Measurements from ENCODE around the gene CLSTN3. TPM values are rescaled to one million over a fixed set of nuclear protein-coding genes. Genes with fewer than 3 reads are reported as not detected.

Gene CLSTN3
- total and polyA plus RNA-seq, 2 of the 13 experiments (the other 11 are each of a cell fraction or from before 2014, with no cell fraction given): 26.2 to 94.1 TPM

DNA sequence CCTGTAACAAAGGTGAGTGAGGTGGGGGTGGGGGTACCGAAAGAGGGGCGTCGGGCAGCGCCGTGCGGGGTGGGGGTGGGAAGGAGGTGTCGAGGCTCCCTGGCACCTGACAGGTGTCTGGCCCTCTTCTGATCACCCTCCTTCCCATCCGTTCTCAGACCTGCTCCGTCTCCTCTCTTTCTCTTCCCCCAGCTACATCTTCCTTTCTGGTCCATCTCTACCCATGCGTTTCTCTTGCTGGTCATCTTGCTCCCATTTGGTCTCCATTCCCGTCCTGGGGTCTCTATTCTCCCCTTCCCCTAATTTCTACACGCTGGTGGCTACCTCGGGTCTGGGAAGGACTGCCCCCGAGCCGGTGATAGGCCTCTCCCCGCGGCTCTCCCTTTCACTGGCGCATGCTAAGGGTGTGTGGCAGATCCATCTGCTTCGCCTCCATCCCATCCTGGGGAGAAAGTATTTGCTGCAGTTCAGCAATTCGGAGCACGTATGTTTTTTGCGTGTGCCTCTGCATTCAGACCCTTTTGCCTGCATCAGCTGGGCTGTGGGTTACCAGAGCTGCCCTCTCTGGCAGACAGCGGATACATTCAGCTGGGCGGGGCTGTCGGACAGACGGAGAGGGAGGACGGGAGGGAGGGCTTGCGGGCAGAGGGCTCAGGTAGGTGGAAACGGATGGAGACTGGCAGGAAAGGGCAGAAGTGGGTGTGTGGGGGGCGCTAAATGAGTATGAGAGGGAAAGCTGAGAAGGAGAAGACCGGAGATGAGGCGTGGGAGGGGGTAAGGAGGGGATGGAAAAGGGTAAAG lies 730 bp downstream of the CLSTN3 start (continued):
- TF ChIP-seq, protein P1, sequence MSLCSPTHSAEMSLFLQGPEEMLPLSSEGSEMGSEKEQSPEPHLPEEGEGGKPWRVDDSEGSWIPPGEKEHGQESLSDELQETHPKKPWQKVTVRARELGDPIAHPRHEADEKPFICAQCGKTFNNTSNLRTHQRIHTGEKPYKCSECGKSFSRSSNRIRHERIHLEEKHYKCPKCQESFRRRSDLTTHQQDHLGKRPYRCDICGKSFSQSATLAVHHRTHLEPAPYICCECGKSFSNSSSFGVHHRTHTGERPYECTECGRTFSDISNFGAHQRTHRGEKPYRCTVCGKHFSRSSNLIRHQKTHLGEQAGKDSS (CRISPR knock-in tag; IDR thresholded peaks at IDR 0.05; ENCODE audit: borderline replicate concordance, low read depth): no peak
- TF ChIP-seq YEATS2 (CRISPR knock-in tag; IDR thresholded peaks at IDR 0.05; ENCODE audit: borderline replicate concordance) (no peak), MTF1 (CRISPR knock-in tag; IDR thresholded peaks at IDR 0.05) (no peak), ATF2 (CRISPR knock-in tag; IDR thresholded peaks at IDR 0.05) (no peak), ESRRA (CRISPR knock-in tag; IDR thresholded peaks at IDR 0.05; ENCODE audit: low read depth) (no peak), ZBTB42 (CRISPR knock-in tag; IDR thresholded peaks at IDR 0.05) (no peak), SAP130 (CRISPR knock-in tag; IDR thresholded peaks at IDR 0.05; ENCODE audit: low read depth) (peak; percentile 89), ZMAT5 (CRISPR knock-in tag; IDR thresholded peaks at IDR 0.05; ENCODE audit: borderline replicate concordance, low read depth) (no peak), BRCA1 (CRISPR knock-in tag; IDR thresholded peaks at IDR 0.05) (no peak), MAF1 (CRISPR knock-in tag; IDR thresholded peaks at IDR 0.05; ENCODE audit: borderline replicate concordance) (no peak), ZNF75D (CRISPR knock-in tag; IDR thresholded peaks at IDR 0.05; ENCODE audit: borderline replicate concordance) (no peak), KLF9 (CRISPR knock-in tag; IDR thresholded peaks at IDR 0.05; ENCODE audit: low read depth) (no peak), ZMAT3 (CRISPR knock-in tag; conservative IDR thresholded peaks at IDR 0.05) (no peak), ZSCAN29 (CRISPR knock-in tag; conservative IDR thresholded peaks at IDR 0.05) (no peak), ZFY (CRISPR knock-in tag; IDR thresholded peaks at IDR 0.05) (peak; percentile 47; the same call in 1 of the 2 replicates), PAF1 (CRISPR knock-in tag; IDR thresholded peaks at IDR 0.05) (no peak), ZNF256 (CRISPR knock-in tag; conservative IDR thresholded peaks at IDR 0.05) (no peak), ZFP90 (CRISPR knock-in tag; IDR thresholded peaks at IDR 0.05; ENCODE audit: borderline replicate concordance) (no peak), MBNL3 (CRISPR knock-in tag; conservative IDR thresholded peaks at IDR 0.05) (no peak), ZNF841 (CRISPR knock-in tag; IDR thresholded peaks at IDR 0.05; ENCODE audit: borderline replicate concordance) (no peak), KDM1A (CRISPR knock-in tag; IDR thresholded peaks at IDR 0.05) (no peak), HOXA5 (CRISPR knock-in tag; IDR thresholded peaks at IDR 0.05) (no peak), ZNF180 (CRISPR knock-in tag; IDR thresholded peaks at IDR 0.05; ENCODE audit: borderline replicate concordance, low read depth) (no peak), SP5 (CRISPR knock-in tag; IDR thresholded peaks at IDR 0.05; ENCODE audit: borderline replicate concordance, low read depth) (peak; percentile 71), ARHGAP35 (CRISPR knock-in tag; IDR thresholded peaks at IDR 0.05; ENCODE audit: borderline replicate concordance) (no peak), NCOA5 (CRISPR knock-in tag; IDR thresholded peaks at IDR 0.05) (no peak), ATF7-NPFF (CRISPR knock-in tag; IDR thresholded peaks at IDR 0.05; ENCODE audit: low read depth) (0 out of 2 replicates have a peak, but pooled peaks have one; percentile 41), ZNF337 (CRISPR knock-in tag; IDR thresholded peaks at IDR 0.05; ENCODE audit: borderline replicate concordance, low read depth) (no peak)
- TF ChIP-seq, protein P2, sequence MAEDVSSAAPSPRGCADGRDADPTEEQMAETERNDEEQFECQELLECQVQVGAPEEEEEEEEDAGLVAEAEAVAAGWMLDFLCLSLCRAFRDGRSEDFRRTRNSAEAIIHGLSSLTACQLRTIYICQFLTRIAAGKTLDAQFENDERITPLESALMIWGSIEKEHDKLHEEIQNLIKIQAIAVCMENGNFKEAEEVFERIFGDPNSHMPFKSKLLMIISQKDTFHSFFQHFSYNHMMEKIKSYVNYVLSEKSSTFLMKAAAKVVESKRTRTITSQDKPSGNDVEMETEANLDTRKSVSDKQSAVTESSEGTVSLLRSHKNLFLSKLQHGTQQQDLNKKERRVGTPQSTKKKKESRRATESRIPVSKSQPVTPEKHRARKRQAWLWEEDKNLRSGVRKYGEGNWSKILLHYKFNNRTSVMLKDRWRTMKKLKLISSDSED (CRISPR knock-in tag; IDR thresholded peaks at IDR 0.05): no peak

All from HepG2 (cell line).